Breast epithelium (tissue), 3 donors: ENCODE results near the gene ABCA8.

ENCODE experiments used
- POLR2A ChIP-seq: fragments of 450-650 bp; IDR thresholded peaks from one replicate; pipeline ENCODE4 v1.6.1; 2016; ENCODE audit warnings: antibody characterized with exemption, mild to moderate bottlenecking, moderate library complexity
- POLR2AphosphoS5 ChIP-seq, 3 donors: sonication (generic); formaldehyde crosslinking; IDR thresholded peaks; one replicate each; pipeline ENCODE4 v1.6.1; 2017; ENCODE audit warnings: antibody characterized with exemption in 3 of 3
- TF ChIP-seq, protein P1 (sequence below), 3 donors: fragments of 450-650 bp; IDR thresholded peaks; one replicate each; pipeline ENCODE4 v1.5.1; 2016 to 2017; ENCODE audit warnings: antibody characterized with exemption in 3 of 3, mild to moderate bottlenecking in 3 of 3, moderate library complexity in 3 of 3

- TF ChIP-seq POLR2A (no peak), POLR2AphosphoS5 (IDR thresholded peaks at IDR 0.05) (no peak)
- TF ChIP-seq, protein P1, sequence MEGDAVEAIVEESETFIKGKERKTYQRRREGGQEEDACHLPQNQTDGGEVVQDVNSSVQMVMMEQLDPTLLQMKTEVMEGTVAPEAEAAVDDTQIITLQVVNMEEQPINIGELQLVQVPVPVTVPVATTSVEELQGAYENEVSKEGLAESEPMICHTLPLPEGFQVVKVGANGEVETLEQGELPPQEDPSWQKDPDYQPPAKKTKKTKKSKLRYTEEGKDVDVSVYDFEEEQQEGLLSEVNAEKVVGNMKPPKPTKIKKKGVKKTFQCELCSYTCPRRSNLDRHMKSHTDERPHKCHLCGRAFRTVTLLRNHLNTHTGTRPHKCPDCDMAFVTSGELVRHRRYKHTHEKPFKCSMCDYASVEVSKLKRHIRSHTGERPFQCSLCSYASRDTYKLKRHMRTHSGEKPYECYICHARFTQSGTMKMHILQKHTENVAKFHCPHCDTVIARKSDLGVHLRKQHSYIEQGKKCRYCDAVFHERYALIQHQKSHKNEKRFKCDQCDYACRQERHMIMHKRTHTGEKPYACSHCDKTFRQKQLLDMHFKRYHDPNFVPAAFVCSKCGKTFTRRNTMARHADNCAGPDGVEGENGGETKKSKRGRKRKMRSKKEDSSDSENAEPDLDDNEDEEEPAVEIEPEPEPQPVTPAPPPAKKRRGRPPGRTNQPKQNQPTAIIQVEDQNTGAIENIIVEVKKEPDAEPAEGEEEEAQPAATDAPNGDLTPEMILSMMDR (IDR thresholded peaks at IDR 0.05) = no peak
Measured at GRCh38 chr17:68865584-68865983, 89.6 kb downstream of the ABCA8 start.
